Measurements from ENCODE around the gene HIRIP3.
"Not testable (repeated sequence)": the region's sequence is repeated elsewhere in the genome, so short reads cannot be mapped to it uniquely, and the experiment has no call there.

The HIRIP3 gene

DNA sequence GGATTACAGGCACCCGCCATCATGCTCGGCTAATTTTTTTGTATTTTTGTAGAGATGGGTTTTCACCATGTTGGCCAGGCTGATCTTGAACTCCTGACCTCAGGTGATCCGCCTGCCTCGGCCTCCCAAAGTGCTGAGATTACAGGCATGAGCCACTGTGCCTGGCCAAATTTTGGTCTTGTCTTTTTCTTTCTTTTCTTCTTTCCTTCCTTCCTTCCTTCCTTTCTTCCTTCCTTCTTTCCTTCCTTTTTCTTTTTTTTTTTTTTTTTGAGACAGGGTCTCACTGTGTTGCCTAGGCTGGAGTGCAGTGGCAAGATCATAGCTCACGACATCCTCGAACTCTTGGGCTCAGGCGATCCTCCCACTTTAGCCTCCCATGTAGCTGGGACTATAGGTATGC lies 20.0 kb upstream of the HIRIP3 start:
- DNase-seq, result not testable (repeated sequence)

DNA sequence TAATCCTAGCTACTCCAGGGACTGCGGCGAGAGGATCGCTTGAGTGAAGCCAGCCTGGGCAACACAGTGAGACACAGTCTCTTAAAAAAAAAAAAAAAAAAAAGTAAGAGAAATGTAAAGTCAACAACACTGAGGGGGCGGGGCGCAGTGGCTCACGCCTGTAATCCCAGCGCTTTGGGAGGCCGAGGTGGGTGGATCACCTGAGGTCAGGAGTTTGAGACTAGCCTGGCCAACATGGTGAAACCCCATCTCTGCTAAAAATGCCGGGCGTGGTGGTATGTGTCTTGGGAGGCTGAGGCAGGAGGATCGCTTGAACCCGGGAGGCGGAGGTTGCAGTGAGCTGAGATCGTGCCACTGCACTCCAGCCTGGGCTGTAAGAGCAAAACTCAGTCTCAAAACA lies 17.2 kb upstream of the HIRIP3 start:
- not testable (repeated sequence) for DNase-seq

DNA sequence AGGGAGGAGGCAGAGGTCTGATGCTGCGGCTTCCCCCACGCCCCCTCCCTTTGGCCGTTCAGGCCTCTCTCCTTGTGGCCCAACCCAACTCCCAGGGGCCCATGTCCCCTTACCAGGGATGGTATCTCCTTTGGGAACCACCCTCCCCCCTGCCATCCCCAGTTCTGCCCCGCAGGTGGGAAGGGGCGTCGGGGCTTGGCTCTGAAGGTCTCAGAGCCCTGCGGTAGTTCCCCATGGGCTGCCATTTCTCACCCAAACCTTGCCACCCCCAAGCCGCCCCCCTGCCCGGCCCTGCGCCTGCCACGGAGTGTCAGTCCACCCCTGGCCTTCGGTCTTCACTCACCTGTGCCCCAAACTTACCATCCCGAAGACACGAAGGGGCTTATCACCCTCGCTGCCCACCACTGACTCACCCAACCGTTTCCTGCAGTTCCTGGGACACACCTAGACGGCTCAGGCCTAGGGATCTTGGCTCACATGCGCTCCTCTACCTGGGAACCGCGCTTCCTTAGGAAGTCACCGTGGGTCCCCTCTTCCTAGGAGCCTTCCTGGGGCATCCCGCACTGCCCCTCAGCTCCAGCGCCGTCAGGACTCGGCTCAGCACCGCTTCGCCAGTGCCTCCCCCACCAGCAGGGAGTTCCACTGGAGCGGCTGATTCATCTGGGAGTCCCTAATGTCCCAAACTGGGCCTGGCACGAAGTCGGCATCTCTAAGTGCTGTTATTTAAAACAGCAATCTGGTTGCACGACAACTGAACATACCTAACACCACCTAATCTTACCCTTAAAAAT lies 16.5 kb upstream of the HIRIP3 start:
- no peak for DNase-seq

DNA sequence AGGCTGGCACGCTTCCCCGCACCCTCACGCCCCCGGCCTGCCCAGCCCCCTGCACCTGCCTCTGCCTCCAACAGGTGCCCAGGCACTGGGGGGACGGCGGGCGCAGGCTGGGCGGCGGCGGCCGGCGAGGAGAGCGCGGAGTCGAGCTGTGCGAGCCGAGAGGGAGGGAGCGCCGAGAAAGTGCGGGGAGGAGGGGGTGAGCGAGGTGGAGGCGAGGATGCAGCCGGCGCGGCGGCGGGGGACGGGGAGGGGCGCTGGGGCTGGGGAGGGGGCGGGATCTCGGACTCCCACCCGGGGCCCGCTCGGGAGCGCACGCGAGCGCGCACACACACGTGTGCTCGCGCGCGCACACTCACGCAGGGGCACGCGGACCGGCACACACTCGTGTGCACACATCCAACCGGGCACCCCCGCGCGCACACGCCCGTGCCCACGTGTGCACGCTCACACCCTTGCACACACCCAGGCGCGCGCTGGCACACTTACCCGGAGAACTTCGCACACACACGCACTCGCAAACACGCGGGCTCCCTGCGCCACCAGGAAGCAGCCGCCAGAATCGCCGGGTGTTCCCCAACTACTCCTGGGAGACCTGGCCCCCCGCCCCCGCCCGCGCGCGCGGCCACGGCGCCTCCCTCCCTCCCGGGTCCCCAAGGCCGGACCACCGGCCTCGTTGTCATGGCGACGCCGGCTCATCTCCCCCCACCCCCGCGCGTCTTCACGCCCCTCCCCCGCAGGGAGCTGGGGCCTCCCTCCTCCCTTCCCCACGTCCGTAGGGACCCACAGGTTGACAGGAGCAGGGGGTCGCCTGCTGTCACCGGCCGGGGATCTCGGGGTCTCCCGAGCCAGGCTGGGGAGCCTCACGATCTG lies 15.7 kb upstream of the HIRIP3 start, which contains the start of gene DOC2A:
TSS of gene DOC2A (minus strand) at position 184 of the 870 bp plus-strand sequence. CDS start 805 bp downstream, outside the sequence.
- peak; percentile 51 for DNase-seq

DNA sequence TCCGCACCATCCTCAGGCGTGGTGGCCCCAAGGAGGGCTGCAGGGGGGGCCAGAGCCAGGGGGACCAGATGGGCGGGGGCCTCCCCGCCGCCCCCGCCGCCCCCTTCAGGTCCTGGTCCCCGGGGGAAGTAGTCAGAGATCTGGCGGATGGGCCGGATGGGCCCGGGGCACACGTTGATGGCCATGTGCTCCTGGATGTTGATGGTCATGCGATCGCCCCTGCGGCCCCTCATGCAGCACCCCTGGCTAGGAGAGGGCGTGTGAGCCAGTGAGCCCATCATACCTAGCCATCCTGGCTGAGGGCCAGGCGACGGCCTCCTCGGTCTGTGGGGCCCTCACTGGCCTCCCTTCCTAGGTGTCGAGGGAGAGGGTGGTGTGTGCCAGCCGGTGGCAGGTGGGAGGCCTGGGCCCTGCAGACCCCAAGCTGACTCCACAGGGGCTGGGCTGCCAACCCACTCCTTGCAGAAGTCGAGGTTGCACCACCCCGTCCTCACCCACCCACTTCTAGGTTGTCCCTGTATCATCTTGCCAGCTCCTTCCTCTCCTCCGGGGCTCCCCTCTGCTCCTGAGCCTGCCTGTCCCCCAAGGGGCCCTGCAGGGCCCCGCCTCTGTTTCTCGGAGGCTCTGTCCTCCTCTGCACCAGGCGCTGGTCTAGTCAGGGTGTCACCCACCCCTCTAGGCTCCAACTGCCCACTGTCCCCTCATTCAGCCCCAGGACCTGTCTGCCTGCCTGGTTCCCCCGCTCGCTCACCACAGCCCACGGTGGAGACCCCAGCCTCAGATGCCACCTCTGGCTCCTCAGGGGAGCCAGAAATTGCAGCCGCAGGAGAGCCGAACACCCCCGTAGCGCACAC lies 14.8 kb upstream of the HIRIP3 start:
- no peak for DNase-seq

DNA sequence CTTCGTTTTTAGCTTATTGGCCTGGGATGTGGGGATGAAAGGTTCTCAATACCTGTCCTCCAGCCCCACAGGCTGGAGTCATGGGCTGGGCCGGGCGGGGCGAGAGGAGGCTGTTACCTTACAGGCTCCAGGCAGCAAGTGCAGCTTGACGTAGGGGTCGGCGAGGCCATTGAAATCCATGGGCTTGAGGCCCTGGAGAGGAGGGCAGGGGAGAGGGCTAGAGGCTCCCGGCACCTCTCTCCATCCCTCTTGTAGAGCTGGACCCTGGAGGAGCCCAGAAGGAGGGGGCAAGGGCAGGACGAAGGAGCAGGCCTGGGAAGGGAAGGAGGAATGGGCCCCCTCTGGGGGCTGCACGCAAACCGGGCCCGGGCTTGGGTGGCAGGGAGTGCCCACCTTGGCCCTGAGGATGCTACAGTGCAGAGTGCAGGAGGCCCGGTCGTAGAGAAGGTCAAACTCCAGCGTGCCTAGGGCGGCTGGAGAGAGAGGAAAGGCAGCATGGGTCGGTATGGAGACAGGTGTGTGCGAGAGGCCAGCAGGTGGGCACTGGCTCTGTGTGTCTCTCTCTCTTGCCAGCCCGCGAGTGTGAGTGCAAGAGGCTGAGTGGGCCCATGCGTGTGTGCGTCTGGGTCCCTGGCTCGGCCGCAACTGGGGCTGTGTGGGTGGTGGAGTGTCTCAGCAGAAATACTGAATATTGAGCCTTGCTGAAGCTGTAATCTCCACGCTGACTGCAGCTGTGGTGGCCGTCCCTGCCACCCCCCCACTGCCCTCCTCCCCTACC lies 13.9 kb upstream of the HIRIP3 start:
- no peak for DNase-seq

DNA sequence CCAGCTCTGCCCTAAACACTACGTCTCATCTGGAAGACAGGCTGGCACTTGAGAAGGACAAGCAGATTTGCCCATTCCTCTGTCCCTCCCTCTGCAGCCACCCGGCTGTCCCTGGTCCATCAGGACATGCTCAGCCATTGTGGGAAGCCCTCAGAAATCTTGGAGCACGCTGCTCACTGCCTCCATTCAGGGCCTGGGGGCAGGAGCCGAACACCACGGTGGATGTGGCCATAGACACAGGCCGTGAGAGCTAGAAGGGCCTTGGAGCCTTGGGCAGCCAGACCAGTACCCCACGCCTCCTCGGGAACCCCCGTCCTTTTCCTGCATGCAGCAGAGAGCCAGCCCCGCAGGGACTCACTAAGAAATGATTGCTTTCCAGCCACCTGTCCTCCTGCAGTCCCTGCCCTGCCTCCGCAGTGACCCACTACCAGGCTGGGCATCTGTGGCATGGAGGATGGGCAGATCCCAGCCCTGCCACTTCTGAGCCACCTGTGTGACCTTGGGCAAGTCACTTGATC lies 12.0 kb upstream of the HIRIP3 start:
- DNase-seq, result no peak

DNA sequence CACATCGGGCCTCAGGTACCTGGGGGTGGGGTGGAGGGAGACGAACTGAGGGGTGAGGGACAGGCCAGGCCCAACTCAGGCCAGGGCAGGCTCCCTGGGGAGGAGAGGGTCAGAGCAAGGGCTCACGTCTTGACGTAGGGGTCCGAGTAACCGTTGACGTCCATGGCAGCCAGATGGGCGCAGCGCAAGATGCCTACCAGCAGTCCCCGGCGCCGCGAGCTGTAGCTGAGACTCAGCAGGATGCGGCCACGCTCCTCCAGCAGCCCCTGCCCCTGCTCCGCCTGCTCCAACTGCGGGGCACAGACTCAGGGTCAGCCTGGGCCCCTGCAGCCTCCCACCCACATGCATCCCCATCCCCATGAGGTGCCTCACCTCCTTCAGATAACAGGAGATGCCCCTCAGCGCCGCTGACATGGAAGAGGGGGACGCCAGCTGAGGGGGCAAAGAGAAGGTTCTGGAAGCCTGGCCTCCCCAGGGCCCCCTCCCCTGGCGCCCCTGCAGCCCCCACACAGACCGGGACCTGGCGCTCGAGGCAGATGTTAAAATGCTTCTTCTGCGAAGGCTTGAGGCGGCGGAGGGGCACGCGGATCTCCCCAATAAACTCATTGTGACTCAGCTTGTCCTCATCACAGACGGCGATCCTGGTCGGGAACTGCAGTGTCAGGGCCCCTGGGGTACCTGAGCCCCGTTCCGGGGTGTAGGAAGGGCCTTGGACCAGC lies 11.4 kb upstream of the HIRIP3 start:
- DNase-seq, result no peak

DNA sequence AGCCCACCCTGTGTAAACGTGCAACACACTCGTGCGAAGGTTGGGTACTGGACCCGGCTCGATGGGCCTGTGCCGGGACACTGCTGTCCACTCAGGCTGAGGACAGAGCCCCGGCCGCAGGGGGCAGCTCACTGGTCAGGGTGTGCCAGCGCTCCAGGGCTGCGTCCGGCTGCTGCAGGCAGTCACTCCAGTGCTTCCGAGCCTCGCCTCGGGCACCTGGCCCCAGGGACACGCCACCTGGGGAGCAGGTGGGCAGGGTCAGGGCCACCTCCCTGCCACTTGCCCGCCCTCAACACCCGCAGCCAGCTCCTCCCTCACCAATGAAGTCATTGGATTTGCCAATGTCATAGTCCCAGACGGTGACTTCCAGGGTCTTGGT lies 10.7 kb upstream of the HIRIP3 start:
- DNase-seq, result no peak

DNA sequence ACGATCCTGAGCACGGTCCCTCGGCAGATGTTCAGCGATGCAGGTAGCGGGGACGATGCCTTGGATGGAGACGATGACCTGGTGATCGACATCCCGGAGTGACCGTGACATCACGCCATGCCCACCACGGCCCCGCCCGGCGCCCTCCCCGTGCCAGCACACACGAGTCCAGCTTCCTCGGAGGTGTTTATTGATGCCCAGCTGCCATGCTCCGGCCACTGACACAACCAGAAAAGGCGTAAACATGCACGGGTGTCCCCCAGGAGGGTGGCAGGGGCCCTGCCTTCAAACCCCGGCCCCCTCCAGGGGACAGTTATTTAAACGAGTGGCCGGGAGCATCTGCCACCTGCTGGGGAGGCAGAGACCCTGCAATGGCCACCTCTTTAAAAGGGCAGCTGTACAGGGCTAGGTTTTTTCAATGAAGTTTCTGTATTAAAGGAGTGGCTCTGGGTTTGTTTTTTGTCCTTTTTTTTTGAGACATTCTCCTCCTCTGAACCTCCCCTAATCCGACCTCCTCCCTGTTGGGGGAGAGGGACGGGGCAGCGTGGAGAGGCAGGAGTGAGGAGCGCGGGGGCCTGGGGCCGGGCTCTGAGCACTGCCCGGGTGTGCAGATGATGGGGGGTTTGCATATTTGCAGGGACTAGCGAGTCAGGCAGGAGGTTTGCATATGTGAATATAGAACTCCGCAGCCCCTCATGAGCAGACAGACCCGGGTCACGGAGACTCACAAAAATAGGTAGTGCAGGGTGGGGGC lies 10.1 kb upstream of the HIRIP3 start:
- DNase-seq, result peak; percentile 82

DNA sequence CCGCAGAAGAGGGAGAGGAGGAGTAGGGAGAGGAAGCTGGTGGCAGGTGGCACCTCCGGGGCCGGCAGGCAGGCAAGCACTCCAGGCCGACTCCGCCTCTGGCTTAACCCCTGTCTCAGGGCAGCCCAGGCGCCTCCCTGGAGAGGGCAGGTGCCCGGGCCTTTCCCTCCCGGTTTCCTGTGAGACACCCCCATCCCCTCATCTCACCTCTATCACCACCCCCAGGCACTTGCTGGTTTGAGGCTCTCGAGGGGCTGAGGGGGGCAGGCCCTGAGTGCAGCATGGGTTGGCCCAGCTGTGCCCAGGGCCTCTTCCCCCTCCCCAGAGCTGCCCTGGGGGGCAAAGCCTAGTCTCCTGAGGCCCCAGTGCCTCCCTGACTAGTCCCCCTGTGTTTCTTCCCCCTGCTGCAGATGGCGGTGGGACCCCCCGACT lies 9.4 kb upstream of the HIRIP3 start:
- DNase-seq, result peak; percentile 35

DNA sequence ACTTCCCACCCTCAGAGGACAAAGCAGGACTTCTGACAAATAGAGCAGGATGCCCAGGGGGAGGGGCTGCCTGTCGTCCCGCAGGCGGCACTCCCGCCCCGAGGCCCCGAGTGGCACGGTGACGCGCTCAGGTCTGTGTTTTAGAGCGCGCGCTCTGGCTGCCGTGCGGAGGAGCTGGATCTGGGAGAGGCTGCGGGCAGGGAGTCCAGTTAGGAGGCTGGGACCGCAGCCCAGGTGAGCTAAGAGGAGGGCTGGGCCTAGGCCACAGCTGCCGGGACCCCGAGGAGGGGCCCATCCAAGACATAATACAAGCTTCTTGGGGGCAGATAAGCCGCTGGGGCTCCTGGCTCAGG lies 9.0 kb upstream of the HIRIP3 start:
- DNase-seq, result no peak

DNA sequence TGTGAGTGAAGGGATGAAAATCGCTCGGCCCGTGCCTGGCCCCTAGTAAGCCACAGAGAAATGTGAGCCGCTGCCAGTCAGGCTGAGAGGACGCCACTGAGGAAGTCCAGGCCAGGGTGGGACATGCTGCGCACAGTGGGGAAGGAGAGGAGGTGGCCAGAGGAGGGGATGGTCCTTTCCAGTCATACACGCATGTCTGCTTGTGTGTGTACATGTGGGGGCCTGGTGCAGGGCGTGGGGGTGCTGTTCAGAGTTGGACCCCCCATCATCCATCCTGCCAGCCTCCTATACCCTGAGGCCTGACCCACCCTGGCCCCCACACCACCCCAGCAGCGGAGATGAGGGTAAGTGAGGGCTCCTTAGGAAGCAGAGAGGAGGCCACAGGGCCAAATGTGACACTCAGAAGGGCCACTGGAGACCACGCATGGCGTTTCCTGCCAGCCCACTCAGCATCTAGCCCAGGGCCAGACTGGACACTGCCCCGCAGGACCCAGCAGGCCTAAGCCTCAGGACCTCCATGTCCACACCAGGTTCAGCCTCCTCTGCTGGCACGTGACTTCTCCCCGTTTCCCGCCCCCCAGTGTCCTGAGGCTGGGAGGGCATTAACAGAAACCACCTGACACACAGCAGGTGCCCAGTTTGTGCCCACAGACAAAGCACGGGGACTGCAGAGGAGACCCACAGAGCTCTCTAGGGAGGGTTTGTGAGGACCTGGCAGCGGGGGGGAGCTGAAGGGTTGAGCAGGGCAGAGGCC lies 8.4 kb upstream of the HIRIP3 start:
- no peak for DNase-seq

DNA sequence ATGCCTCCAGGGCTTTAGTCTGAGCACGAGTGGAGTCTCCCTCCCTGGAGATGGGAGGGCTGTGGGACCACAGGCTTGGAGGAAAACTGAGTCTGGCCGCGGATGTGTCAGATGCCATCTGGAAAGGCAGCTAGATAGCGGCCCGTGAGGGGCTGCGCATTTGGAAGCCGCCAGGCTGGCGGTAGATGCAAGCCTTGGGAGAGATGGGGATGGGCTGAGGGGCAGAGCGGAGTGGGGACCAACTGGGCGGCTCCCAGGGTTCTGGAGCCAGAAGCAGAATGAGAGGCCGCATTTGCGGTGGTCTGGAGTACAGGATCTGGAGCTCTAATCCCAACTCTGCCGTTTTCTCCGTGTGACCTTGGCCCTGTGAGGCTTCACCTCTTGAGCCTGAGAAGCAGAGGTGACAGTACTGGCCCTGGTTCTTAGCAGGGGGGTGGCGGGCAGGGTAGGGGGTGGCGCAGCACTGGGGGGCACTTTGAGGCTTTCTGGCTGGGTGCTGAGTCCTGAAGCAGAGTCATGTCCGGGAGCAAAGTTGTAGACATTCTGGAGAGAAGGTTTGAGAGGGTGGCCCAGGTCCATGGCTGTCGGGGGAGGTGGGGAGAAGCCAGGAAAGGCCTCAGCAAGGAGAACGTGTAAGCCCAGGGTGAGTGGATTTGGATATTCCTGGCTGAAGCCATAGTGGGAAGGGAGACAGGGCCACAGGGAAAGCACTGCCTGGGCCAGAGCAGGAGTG lies 7.4 kb upstream of the HIRIP3 start:
- DNase-seq, result no peak

DNA sequence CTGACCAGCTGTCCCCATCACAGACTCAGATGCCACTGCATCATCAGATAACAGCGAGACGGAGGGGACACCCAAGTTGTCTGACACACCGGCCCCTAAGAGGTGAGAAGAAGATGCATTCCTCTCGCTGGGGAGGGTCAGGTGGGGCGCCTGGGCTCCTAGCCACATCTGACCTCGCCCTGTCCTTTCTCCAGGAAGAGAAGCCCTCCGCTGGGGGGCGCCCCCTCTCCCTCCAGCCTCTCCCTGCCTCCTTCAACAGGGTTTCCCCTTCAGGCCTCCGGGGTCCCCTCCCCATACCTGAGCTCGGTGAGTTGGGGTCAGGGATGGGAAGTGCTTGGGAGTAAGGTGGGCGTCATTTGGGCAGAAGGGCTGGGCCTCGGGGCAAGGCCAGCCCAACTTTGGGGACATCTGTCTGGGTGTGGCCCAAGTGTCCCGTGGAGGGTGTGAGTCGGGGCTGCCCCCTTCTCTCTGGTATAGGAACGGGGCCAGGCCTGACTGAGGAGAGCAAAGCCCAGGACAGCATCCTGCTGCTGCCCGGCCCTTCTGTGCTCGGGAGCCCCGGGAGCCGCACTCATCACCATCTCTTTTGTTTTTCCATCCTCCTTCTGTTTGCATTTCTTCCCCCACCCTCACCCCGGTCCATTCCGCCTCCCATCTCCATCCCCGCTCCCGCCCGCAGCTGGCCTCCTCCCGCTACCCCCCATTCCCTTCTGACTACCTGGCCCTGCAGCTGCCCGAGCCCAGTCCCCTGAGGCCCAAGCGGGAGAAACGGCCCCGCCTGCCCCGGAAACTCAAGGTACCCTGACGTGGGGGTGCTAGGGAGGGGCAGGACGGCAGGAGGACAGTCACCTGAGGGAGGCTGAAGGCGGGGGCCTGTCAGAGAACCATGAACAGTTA lies 5.6 kb upstream of the HIRIP3 start:
- no peak for DNase-seq

DNA sequence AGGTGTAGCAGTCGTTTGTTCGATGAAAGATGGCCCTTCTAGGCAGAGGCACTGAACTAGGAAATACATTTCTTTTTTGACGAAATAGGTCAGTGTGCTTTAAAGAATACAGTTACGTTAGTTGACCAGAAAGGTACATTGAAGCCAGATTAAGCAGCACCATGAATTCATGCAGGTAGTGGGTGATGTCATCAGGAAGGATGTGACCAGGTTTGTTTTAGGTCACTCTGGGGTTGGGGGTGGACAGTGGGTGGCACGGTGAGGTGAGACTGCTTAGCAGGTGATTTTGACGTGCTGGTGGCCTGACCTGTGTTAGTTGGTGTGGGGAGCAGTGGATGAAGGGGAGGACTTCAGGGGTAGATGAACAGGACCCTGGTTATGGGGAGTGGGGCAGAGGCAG lies 4.2 kb upstream of the HIRIP3 start:
- no peak for DNase-seq

DNA sequence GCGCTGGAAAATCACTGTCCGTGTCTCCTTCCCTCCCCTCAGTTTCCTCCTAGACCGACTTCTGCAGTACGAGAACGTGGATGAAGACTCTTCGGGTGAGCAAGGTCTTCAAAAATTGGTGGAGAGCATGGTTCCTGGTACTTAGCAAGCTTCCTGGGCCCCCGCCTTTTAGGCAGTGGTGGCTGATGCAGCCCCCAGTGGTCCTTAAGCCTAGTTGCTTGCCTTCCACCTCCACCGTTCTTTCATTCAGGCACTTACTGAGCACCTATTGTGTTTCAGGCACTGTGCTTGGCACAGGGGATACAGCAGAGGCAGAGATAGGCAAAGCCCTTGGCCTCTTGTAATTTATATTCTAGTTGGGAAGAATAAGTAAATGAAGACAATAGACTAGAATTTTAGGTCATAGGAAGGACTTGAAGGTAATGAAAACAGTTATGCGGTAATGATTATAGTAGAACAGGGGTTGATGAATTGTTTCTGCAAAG lies 1.4 kb upstream of the HIRIP3 start:
- DNase-seq, result peak; percentile 48

Measured in hematopoietic multipotent progenitor cell treated with erythropoietin and hydrocortisone succinate and interleukin-3 and kit ligand, for 4 days (in vitro differentiated cells).